Neutrophil (primary cell): ENCODE measurements around the gene PITPNC1.

Experiments
- H3K27ac ChIP-seq: fragments of 200-600 bp; sonication (generic); 2 replicates; pipeline ENCODE4 v1.5.1; 2016; ENCODE audit warnings: mild to moderate bottlenecking, moderate library complexity
- H3K27me3 ChIP-seq: fragments of 200-600 bp; sonication (generic); 2 replicates; pipeline ENCODE4 v1.6.0; 2016; ENCODE audit warnings: mild to moderate bottlenecking
- H3K36me3 ChIP-seq: fragments of 200-600 bp; sonication (generic); 2 replicates; pipeline ENCODE4 v1.5.1; 2017
- H3K4me1 ChIP-seq, 2 experiments: fragments of 200-600 bp in 1 of 2; sonication (generic) in 1 of 2; 1 replicate in 1 of 2; 2 replicates in 1 of 2; pipeline versions ENCODE4 v1.5.1 to v1.6.1; 2013 to 2016; ENCODE audit warnings: low read depth in 1 of 2, low read length in 1 of 2, mild to moderate bottlenecking in 1 of 2, moderate library complexity in 1 of 2; ENCODE audit not compliant: control insufficient read depth in 1 of 2, insufficient read depth in 1 of 2
- H3K4me3 ChIP-seq, 2 experiments: fragments of 200-600 bp in 1 of 2; sonication (generic) in 1 of 2; 1 replicate in 1 of 2; 2 replicates in 1 of 2; pipeline ENCODE4 v1.5.1; 2013 to 2016; ENCODE audit warnings: low read depth in 1 of 2, low read length in 1 of 2, mild to moderate bottlenecking in 1 of 2, moderate library complexity in 1 of 2
- H3K9me3 ChIP-seq: fragments of 200-600 bp; sonication (generic); 2 replicates; pipeline ENCODE4 v1.5.1; 2016
- TF ChIP-seq, protein P1 (sequence below): fragments of 200-600 bp; sonication (generic); IDR thresholded peaks from 2 replicates; pipeline ENCODE4 v1.5.1; 2016; ENCODE audit warnings: antibody characterized with exemption

Gene PITPNC1

DNA sequence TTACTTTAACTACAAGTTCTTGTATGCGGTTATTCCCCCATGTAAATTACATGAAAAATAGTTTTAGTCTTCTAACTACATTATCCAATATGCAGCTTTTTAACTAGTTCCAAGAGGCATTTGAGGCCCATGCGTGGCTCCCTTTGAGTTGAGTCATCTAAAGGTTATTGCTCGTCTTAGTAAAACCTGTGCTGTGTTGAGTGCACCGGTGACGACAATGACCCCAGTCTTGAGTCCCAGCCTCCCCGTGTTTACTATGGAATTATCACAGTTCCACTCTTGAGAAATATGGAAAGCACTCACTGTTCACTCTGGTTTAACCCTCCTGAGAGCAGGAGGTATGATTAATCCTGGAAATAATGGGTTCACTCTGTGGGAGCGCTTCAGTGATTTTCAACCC, 119.2 kb downstream of the PITPNC1 start:
- Histone ChIP-seq H3K9me3 (no peaks in the 10 kb centered on the region), H3K36me3 (no peaks in the 10 kb centered on the region), H3K4me3 (no peak overlapping the region), H3K27me3 (peaks cover under 1% of the 10 kb centered on the region), H3K4me1 (no peaks in the 10 kb centered on the region), H3K27ac (no peak overlapping the region)
- TF ChIP-seq, protein P1, sequence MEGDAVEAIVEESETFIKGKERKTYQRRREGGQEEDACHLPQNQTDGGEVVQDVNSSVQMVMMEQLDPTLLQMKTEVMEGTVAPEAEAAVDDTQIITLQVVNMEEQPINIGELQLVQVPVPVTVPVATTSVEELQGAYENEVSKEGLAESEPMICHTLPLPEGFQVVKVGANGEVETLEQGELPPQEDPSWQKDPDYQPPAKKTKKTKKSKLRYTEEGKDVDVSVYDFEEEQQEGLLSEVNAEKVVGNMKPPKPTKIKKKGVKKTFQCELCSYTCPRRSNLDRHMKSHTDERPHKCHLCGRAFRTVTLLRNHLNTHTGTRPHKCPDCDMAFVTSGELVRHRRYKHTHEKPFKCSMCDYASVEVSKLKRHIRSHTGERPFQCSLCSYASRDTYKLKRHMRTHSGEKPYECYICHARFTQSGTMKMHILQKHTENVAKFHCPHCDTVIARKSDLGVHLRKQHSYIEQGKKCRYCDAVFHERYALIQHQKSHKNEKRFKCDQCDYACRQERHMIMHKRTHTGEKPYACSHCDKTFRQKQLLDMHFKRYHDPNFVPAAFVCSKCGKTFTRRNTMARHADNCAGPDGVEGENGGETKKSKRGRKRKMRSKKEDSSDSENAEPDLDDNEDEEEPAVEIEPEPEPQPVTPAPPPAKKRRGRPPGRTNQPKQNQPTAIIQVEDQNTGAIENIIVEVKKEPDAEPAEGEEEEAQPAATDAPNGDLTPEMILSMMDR: no peak

DNA sequence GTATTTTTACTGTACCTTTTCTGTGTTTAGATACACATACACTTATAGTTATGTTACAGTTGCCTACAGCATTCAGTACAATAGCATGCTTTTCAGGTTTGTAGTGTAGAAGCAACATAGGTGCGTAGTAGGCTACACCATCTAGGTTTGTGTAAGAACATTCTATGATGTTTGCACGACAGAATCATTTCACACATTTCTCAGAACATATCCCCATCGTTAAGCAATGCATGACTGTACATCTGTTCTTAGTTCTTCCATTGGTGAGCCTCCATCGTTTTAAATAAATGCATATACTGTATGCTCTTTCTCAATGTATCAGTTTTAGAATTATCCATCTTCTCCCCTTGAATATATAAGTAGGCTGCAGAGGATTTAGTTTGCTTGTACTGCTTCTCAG, 122.6 kb downstream of the PITPNC1 start:
- Histone ChIP-seq H3K4me3 (no peak overlapping the region), H3K36me3 (no peaks in the 10 kb centered on the region), H3K9me3 (no peaks in the 10 kb centered on the region), H3K27ac (no peak overlapping the region), H3K27me3 (no peaks in the 10 kb centered on the region), H3K4me1 (no peaks in the 10 kb centered on the region)
- TF ChIP-seq, protein P1: no peak

DNA sequence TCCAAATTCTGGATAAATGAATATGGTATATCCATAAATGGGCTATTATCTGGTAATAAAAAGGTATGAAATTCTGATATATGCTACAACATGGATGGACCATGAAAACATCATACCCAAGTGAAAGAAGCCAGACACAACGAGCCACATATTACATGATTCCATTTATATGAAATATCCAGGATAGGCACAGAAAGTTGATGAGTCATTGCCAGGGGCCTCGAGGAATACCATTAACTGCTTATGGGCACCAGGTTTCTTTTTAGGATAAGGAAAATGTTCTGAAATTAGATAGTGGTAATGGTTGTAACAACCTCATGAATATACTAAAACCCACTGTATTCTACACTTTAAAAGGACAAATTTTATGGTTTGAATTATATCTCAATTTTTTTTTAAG, 123.2 kb downstream of the PITPNC1 start:
- TF ChIP-seq, protein P1: no peak
- Histone ChIP-seq H3K9me3 (no peaks in the 10 kb centered on the region), H3K27ac (no peak overlapping the region), H3K36me3 (no peaks in the 10 kb centered on the region), H3K4me3 (no peak overlapping the region), H3K27me3 (no peaks in the 10 kb centered on the region), H3K4me1 (no peaks in the 10 kb centered on the region)

DNA sequence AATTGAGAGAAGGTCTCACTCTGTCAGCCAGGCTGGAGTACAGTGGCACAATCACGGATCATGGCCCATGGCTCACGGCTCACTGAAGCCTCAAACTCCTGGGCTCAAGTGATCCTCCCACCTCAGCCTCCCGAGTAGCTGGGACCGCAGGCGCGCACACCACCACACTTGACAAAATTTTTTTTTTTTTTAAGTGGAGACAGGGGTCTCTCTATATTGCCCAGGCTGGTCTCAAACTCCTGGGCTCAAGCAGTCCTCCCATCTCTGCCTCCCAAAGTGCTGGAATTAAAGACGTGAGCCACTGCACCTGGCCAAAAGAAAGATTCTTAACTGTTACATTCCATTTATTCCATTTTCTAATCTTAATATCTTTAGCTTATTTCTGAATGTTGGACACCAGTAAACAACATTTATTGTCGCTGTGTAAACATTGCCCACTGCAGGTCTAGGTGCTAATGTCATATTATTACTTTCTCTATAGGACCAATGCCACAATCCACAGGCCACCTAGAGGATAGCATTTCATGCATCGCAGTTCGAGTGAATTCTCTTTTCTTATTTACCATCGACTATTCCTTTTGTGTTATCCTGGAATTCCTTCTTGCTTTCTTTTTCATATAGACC, 123.7 kb downstream of the PITPNC1 start:
- Histone ChIP-seq H3K9me3 (no peaks in the 10 kb centered on the region), H3K4me3 (no peak overlapping the region), H3K36me3 (no peaks in the 10 kb centered on the region), H3K27ac (no peak overlapping the region), H3K4me1 (no peaks in the 10 kb centered on the region), H3K27me3 (no peaks in the 10 kb centered on the region)
- TF ChIP-seq, protein P1: no peak

DNA sequence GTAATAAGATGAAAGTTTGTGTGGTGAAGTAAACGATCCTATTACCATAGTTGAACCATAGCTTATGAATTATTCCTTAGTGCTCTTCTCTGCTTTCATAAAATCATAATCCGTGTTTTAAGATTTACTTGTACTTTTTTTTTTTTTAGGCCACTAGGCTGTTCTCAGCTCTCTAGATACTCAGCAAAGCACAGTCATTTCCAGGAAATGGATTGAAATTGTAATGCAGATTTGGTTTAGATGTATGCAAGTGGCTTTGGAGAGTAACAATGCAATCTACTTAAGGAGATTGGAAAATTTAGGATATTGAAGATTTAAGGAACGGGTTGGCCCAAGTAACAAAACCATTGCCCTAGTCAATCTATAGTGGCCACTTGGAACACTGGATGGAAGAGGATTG, 125.1 kb downstream of the PITPNC1 start:
- TF ChIP-seq, protein P1: no peak
- Histone ChIP-seq H3K36me3 (no peaks in the 10 kb centered on the region), H3K27me3 (no peaks in the 10 kb centered on the region), H3K4me3 (no peak overlapping the region), H3K4me1 (no peaks in the 10 kb centered on the region), H3K9me3 (no peaks in the 10 kb centered on the region), H3K27ac (no peak overlapping the region)
